HG03060 (cell line): ENCODE results near the gene SDHB.

Experiments
- ATAC-seq: cut with Tn5 transposase; IDR thresholded peaks from one replicate; pipeline ENCODE4 v1.9.1; 2021; ENCODE audit warnings: low read depth, moderate number of reproducible peaks; ENCODE audit not compliant: unreplicated experiment

Gene SDHB

GRCh38 chr1:16991571-16991970, 62.3 kb downstream of the SDHB start:
- no peak for ATAC-seq

DNA sequence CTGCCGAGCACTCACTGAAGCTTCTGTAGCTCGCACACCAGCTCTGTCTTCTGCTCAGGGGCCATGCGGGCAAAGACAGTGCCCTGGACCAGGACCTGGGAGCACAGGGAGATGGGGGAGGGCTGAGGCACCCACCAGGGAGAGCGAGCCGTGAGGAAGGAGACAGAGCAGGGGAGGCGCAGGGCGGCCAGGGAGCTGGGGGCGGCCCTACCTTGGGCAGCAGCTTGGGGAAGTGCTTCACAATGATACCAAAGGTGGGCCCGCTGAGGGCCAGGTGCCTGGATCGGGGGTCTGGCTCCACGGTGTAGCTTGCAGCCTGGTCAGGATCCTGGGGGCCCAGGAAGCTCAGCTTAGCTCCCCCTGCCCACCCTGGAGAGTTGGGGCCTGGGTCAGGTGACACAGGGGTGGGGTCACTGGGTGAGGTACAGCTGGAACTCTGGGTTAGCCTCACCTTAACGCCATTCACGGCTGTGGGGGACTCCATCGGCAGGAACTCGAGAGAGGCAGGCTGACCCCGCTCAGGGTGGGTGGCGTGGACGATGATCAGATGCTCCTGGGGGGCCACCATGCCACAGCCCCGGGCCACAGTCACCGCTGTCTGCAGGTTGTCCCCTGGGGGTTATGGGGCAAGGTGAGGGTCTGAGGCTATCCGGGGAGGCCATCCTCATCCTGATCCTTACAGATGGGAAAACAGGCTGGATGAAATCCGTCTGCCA, 64.0 kb downstream of the SDHB start:
- no peak for ATAC-seq

DNA sequence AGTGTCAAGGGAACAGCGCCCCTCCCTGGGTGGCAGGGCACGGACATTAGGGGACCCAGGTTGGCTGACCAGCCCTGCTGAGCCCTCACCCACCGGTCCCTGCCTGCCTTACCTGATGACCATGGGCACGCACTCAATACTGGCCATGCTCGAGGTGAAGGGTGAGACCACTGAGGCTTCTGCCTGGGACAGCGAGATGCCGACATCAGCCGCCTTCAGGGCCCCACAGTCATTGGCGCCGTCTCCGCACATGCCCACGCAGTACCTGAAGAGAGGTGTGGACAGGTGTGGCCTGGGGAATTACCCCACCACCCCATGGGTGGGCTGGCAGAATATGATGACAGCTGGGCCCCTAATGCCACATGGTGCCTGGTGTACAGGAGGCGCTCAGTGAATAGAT, 65.6 kb downstream of the SDHB start:
- no peak for ATAC-seq

DNA sequence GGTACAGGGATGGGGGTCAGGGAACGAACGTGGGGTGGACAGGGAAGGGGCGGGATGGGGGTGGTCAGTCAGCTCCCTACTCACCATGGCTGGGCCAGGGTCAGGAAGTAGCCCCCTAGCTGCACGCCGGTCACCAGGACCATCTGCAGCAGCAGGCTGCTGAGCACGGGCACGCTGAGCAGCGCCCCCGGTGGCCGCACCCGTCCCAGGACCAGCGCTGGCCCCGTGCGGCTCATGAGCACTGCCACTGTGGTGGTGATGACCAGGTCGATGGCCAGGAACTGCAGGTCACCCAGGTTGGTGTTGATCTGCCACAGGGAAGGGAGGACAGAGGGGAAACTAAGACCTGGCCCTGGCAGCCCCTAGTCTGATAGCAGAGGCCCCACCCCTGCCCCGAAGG, 66.9 kb downstream of the SDHB start:
- ATAC-seq = no peak

DNA sequence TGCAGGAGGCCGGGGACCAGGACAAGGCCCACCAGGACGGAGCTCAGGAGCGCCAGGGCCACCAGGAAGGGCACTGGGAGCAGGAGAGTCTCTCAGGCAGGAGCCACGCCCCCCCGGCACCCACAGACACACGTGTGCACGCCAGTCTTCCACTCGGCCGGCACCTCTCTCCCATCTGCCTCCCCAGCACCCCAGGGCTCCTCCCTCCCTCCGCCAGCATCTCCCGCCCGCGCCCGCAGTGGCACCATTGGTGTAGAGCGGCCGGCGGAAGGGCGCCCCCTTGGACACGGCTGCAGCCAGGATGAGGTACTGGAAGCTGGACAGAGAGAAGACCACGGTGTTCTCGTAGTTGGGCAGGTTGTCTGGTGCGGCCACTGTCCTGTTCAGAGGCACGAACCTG, 67.3 kb downstream of the SDHB start:
- no peak for ATAC-seq

GRCh38 chr1:16986113-16986512, 67.7 kb downstream of the SDHB start:
- ATAC-seq = no peak

DNA sequence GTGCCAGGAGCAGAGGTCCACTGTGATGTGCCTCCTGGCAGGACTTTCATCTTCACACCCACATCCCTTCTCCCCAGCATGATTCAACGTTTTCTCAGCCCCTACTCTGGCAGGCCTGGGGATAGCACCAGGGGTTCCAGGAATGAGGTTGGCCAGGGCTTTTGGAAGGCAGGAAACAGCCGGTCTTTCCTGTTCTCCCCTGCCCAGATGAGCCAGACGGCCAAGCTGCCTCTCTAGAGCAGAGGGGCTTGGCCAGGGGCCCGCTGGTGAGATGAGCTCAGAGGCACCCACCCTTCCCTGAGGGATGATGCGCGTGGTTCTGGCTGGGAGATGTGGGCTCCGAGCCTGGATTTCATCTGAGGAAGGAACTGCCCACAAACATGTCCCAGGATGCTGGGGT, 69.1 kb downstream of the SDHB start:
- no peak for ATAC-seq

GRCh38 chr1:16983649-16984048, 70.2 kb downstream of the SDHB start:
- ATAC-seq = no peak

GRCh38 chr1:16982902-16983301, 70.9 kb downstream of the SDHB start:
- ATAC-seq = no peak

GRCh38 chr1:16981269-16981849, 72.5 kb downstream of the SDHB start:
- ATAC-seq = no peak

GRCh38 chr1:16980473-16981268, 73.2 kb downstream of the SDHB start, which contains the start of gene MFAP2:
Gene MFAP2, minus strand, starts transcription at chr1:16980620. Its CDS starts 2,347 bp downstream, at chr1:16978273.
- ATAC-seq = no peak

DNA sequence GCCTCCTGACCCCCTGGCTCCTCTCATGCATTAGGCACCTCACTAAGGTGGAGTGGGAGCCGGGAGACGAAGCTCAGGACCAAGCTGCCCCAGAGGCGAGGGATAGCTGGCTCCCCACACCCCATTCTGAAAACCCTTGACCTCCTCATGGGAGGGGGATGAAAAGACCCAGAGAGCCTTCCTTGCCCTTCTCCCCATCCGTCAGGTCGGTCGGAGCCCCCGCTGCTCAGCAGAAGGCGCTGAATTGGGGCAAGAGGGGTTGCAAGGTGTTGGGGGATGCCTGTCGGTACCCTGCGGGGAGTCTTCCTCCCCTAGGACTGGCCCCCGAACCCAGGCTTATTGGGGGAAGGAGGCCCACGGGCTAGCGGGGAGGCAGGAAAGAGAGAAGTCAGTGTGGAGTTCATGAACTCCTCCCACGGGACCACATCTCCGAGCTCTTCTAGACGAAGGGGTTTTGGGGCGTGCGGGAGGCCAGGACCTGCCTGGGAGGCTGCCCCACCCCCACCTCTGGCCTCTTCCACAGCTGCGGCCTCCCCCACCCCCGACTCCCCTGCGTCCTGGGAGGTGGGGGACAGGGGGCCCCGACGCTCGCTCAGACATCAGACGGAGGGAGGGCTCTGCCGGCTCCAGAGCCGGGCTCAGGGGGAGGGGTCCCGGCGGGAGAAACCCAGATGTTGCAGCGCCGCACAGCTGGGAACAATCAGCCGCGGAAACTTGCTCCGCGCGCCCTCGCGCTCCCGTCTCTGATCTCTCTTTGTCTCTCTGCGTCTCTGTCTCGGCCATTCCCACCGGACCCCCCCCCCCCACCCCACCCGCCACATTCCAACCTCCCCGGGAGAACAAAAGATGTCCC, 74.1 kb downstream of the SDHB start:
- no peak for ATAC-seq

- ATAC-seq = no peak
Measured at GRCh38 chr1:16978567-16979474, 75.0 kb downstream of the SDHB start.

GRCh38 chr1:16978139-16978538, 75.7 kb downstream of the SDHB start:
- no peak for ATAC-seq

GRCh38 chr1:16977377-16977776, 76.5 kb downstream of the SDHB start:
- ATAC-seq = no peak

DNA sequence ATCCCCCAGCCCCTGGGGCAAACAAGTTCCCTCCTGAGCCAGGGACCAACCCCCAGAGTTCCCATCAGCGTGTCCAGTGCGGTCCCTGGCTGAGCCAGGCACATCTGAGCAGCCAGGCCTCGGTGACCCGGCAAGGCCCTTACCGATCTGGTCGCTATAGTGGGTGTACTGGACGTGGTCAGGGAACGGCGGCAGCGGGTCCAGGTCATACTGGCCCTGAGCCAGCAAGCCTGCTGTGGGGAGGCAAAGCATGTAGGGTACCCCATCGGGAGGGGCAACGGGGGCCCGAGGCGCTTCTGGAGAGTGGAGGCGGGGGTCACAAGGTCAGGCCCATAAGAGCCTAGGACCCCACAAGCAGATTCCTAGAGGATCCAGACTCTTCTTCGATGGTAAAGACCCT, 76.9 kb downstream of the SDHB start:
- no peak for ATAC-seq

GRCh38 chr1:16975838-16976237, 78.0 kb downstream of the SDHB start:
- ATAC-seq = no peak

GRCh38 chr1:16975211-16975610, 78.6 kb downstream of the SDHB start:
- ATAC-seq = no peak

- ATAC-seq = no peak
Measured at GRCh38 chr1:16973215-16973614, 80.6 kb downstream of the SDHB start.
